H9 (cell line): ENCODE results near the gene SAP30L. TPM values are rescaled to one million over a fixed set of nuclear protein-coding genes. Genes with fewer than 3 reads are reported as not detected.
A peak's percentile ranks its signal among the peaks of the same experiment; 100 is the strongest.

Source experiments
- DNase-seq: peaks from one replicate; pipeline ENCODE4 v3.0.0-alpha.2; 2017
- H2AFZ ChIP-seq: one replicate; pipeline ENCODE4 v1.6.1; 2013; ENCODE audit warnings: mild to moderate bottlenecking, low read length, control low read depth, moderate library complexity
- H2AK5ac ChIP-seq: 2 replicates; pipeline ENCODE4 v1.6.1; 2013; ENCODE audit warnings: low read length, control low read depth, mixed read lengths; ENCODE audit not compliant: insufficient read length
- H2BK120ac ChIP-seq: one replicate; pipeline ENCODE4 v1.6.1; 2013; ENCODE audit warnings: low read depth, mild to moderate bottlenecking, low read length, control low read depth, inconsistent platforms; ENCODE audit not compliant: poor library complexity, severe bottlenecking
- H2BK12ac ChIP-seq: 2 replicates; pipeline ENCODE4 v1.6.1; 2013; ENCODE audit warnings: low read length, control low read depth, mixed read lengths, low read depth; ENCODE audit not compliant: insufficient read length
- H2BK15ac ChIP-seq: 2 replicates; pipeline ENCODE4 v1.6.1; 2013; ENCODE audit warnings: low read depth, low read length, control low read depth
- H2BK20ac ChIP-seq: one replicate; pipeline ENCODE4 v1.6.1; 2013; ENCODE audit warnings: low read depth, mild to moderate bottlenecking, low read length, control low read depth, inconsistent platforms; ENCODE audit not compliant: poor library complexity, severe bottlenecking
- H2BK5ac ChIP-seq: 2 replicates; pipeline ENCODE4 v1.6.1; 2013; ENCODE audit warnings: low read length, control low read depth, mixed read lengths; ENCODE audit not compliant: insufficient read length
- H3K14ac ChIP-seq: 2 replicates; pipeline ENCODE4 v1.6.1; 2013; ENCODE audit warnings: low read length, control low read depth; ENCODE audit not compliant: insufficient read depth
- H3K18ac ChIP-seq: 2 replicates; pipeline ENCODE4 v1.6.1; 2013; ENCODE audit warnings: low read depth, mild to moderate bottlenecking, mixed read lengths, low read length, control low read depth; ENCODE audit not compliant: insufficient read length
- H3K23ac ChIP-seq: 2 replicates; pipeline ENCODE4 v1.6.1; 2013; ENCODE audit warnings: low read length, control low read depth, mixed read lengths, low read depth; ENCODE audit not compliant: insufficient read length
- H3K23me2 ChIP-seq: 2 replicates; pipeline ENCODE4 v1.6.1; 2013; ENCODE audit warnings: low read depth, mild to moderate bottlenecking, mixed read lengths, low read length, control low read depth; ENCODE audit not compliant: insufficient read length, poor library complexity, severe bottlenecking
- H3K27ac ChIP-seq: 2 replicates; pipeline ENCODE4 v1.5.1; 2013; ENCODE audit warnings: low read length, control low read depth, mixed read lengths, low read depth; ENCODE audit not compliant: insufficient read length
- H3K27me3 ChIP-seq: 2 replicates; pipeline ENCODE4 v1.6.1; 2013; ENCODE audit warnings: low read length, control low read depth, inconsistent platforms; ENCODE audit not compliant: insufficient read depth
- H3K4ac ChIP-seq: 2 replicates; pipeline ENCODE4 v1.6.1; 2013; ENCODE audit warnings: low read depth, mild to moderate bottlenecking, control low read depth, inconsistent platforms, low read length, moderate library complexity
- H3K4me1 ChIP-seq: 2 replicates; pipeline ENCODE4 v1.6.1; 2013; ENCODE audit warnings: low read length, control low read depth, inconsistent platforms; ENCODE audit not compliant: insufficient read depth
- H3K4me2 ChIP-seq: 2 replicates; pipeline ENCODE4 v1.6.1; 2013; ENCODE audit warnings: low read length, control low read depth, mixed read lengths; ENCODE audit not compliant: insufficient read length, insufficient read depth
- H3K56ac ChIP-seq: 2 replicates; pipeline ENCODE4 v1.6.1; 2013; ENCODE audit warnings: low read depth, mild to moderate bottlenecking, mixed read lengths, low read length, control low read depth; ENCODE audit not compliant: insufficient read length
- H3K79me1 ChIP-seq: 2 replicates; pipeline ENCODE4 v1.6.1; 2013; ENCODE audit warnings: low read depth, mild to moderate bottlenecking, moderate library complexity, low read length, control low read depth, inconsistent platforms; ENCODE audit not compliant: insufficient read depth, poor library complexity, severe bottlenecking
- H3K79me2 ChIP-seq: 2 replicates; pipeline ENCODE4 v1.6.1; 2013; ENCODE audit warnings: low read length, control low read depth, inconsistent platforms; ENCODE audit not compliant: insufficient read depth
- H3K9ac ChIP-seq: 2 replicates; pipeline ENCODE4 v1.6.1; 2013; ENCODE audit warnings: low read length, control low read depth, mixed read lengths; ENCODE audit not compliant: insufficient read length; ENCODE audit errors: extremely low read depth
- H3K9me3 ChIP-seq: one replicate; pipeline ENCODE4 v1.6.1; 2013; ENCODE audit warnings: low read depth, low read length, inconsistent platforms; ENCODE audit not compliant: control insufficient read depth
- H3T11ph ChIP-seq: one replicate; pipeline ENCODE4 v1.6.1; 2013; ENCODE audit warnings: mild to moderate bottlenecking, low read length, control low read depth, inconsistent platforms
- H4K20me1 ChIP-seq: one replicate; pipeline ENCODE4 v1.6.1; 2013; ENCODE audit not compliant: control insufficient read depth, insufficient read length, insufficient read depth
- H4K5ac ChIP-seq: 2 replicates; pipeline ENCODE4 v1.6.1; 2013; ENCODE audit warnings: low read depth, mild to moderate bottlenecking, mixed read lengths, low read length, control low read depth; ENCODE audit not compliant: insufficient read length
- H4K8ac ChIP-seq: replicated peaks from 2 replicates; pipeline ENCODE4 v1.6.1; 2013; ENCODE audit warnings: low read length, control low read depth, mixed read lengths, low read depth; ENCODE audit not compliant: insufficient read length
- H4K91ac ChIP-seq: 2 replicates; pipeline ENCODE4 v1.6.1; 2013; ENCODE audit warnings: low read depth, mild to moderate bottlenecking, moderate library complexity, mixed read lengths, low read length, control low read depth; ENCODE audit not compliant: insufficient read length
- H3K27ac Mint-ChIP-seq, 3 experiments: 2 replicates in 2 of 3; 3 replicates in 1 of 3; pipeline ENCODE4 v1.8.0; 2020 to 2021; ENCODE audit warnings: mixed read lengths in 3 of 3, mild to moderate bottlenecking in 1 of 3, moderate library complexity in 1 of 3
- H3K27me3 Mint-ChIP-seq: 2 replicates; pipeline ENCODE4 v1.8.0; 2021; ENCODE audit warnings: low read depth, mild to moderate bottlenecking, moderate library complexity, mixed read lengths
- H3K36me3 Mint-ChIP-seq, 3 experiments: 2 replicates in 2 of 3; 3 replicates in 1 of 3; pipeline ENCODE4 v1.8.0; 2020 to 2021; ENCODE audit warnings: low read depth in 3 of 3, mixed read lengths in 3 of 3; ENCODE audit not compliant: insufficient read depth in 1 of 3
- H3K4me1 Mint-ChIP-seq, 2 experiments: 2 replicates each; pipeline ENCODE4 v1.8.0; 2020; ENCODE audit warnings: mixed read lengths in 2 of 2
- H3K4me3 Mint-ChIP-seq, 2 experiments: 2 replicates in 1 of 2; 3 replicates in 1 of 2; pipeline ENCODE4 v1.8.0; 2020 to 2021; ENCODE audit warnings: mild to moderate bottlenecking in 2 of 2, mixed read lengths in 2 of 2, moderate library complexity in 1 of 2
- H3K9me3 Mint-ChIP-seq, 2 experiments: 2 replicates in 1 of 2; 3 replicates in 1 of 2; pipeline ENCODE4 v1.8.0; 2020; ENCODE audit warnings: mild to moderate bottlenecking in 2 of 2, mixed read lengths in 2 of 2, moderate library complexity in 1 of 2
- CTCF ChIP-seq: fragments of 200-600 bp; sonication (generic); conservative IDR thresholded peaks from 3 replicates; pipeline ENCODE4 v1.8.0; 2021; ENCODE audit warnings: antibody characterized with exemption, mild to moderate bottlenecking
- WGBS: extraction: QIAGEN DNeasy Blood & Tissue Kit; methylation state at CpG from one replicate; pipeline ENCODE4 v1.1.7; 2013; ENCODE audit warnings: missing lambda C conversion rate, low lambda C conversion rate, mixed read lengths; ENCODE audit not compliant: insufficient read length; ENCODE audit errors: extremely low coverage; 5-methylcytosine and 5-hydroxymethylcytosine counted together
- total RNA-seq: library from RNA; stranded (reverse); gene quantifications from 2 replicates; pipeline ENCODE4 v1.2.1, GENCODE V29; 2021

The SAP30L gene
- total RNA-seq, 1 experiment from 2014 or later: 25.0 TPM

GRCh38 chr5:154479160-154479943 lies 33.6 kb downstream of the SAP30L start:
- H3K4me1 ChIP-seq: no peaks in the 10 kb centered on the region; the same call in 1 of the 2 replicates
- no CpG with 5 or more reads among the region's 44 CpGs for WGBS

More at GRCh38 chr5:154479160-154479943, 33.6 kb downstream of the SAP30L start:
- no peak overlapping the region for H3K23ac ChIP-seq
- no peaks in the 10 kb centered on the region for H3K9me3 ChIP-seq
- H3K18ac ChIP-seq: no peak overlapping the region
- H2BK120ac ChIP-seq: no peak overlapping the region
- H3K79me1 ChIP-seq: no peaks in the 10 kb centered on the region
- no peak overlapping the region for H2BK12ac ChIP-seq
- peaks cover 96% of the 10 kb centered on the region for H3K27me3 ChIP-seq
- Mint-ChIP-seq H3K4me3 (peak overlapping the region; percentile 28 to 78; a peak in 4 of 5 replicates), H3K27ac (no peak overlapping the region; a peak in 1 of 7 replicates), H3K36me3 (peaks cover 0 to 3% (median 0%) of the 10 kb centered on the region in 3 experiments; a peak in 2 of 7 replicates), H3K9me3 (no peaks in the 10 kb centered on the region; a peak in 2 of 5 replicates), H3K4me1 (peaks cover 61 to 80% of the 10 kb centered on the region in 2 experiments), H3K27me3 (peaks cover 100% of the 10 kb centered on the region)
- no peak overlapping the region for H3K9ac ChIP-seq
- H2BK15ac ChIP-seq: no peak overlapping the region
- H2AK5ac ChIP-seq: no peak overlapping the region
- H4K8ac ChIP-seq: no peak overlapping the region
- H3K56ac ChIP-seq: no peak overlapping the region
- no peak for TF ChIP-seq CTCF
- no peak overlapping the region for H2BK20ac ChIP-seq
- no peaks in the 10 kb centered on the region for H3K79me2 ChIP-seq
- no peak overlapping the region for H3T11ph ChIP-seq
- H4K20me1 ChIP-seq: peaks cover 4% of the 10 kb centered on the region
- peak overlapping the region; percentile 51 for H3K4me2 ChIP-seq
- peak; percentile 47 for DNase-seq
- no peak overlapping the region for H4K91ac ChIP-seq
- no peak overlapping the region for H2BK5ac ChIP-seq
- no peak overlapping the region; the same call in 1 of the 2 replicates for H3K14ac ChIP-seq
- H3K4ac ChIP-seq: no peak overlapping the region
- H3K23me2 ChIP-seq: peaks cover 25% of the 10 kb centered on the region
- H4K5ac ChIP-seq: no peak overlapping the region
- H3K27ac ChIP-seq: no peak overlapping the region
- no peak overlapping the region for H2AFZ ChIP-seq
